ENCODE data around the gene NPAS1. TPM values are rescaled to one million over a fixed set of nuclear protein-coding genes. Genes with fewer than 3 reads are reported as not detected.

Gene NPAS1
- total RNA-seq = 1 to 10 TPM in 6 of 7 donors, under 1 TPM in 1; 0.85 to 5.3 (median 1.6) TPM
- 1 to 10 TPM; 2.1 to 6.3 (median 3.9) TPM for polyA plus RNA-seq
- long read RNA-seq, donor 1, partial matches to known transcripts = 73 of 73 reads
- long read RNA-seq, donor 1, other reads (novel, unspliced or antisense) = 0 of 73 reads
- long read RNA-seq, donor 2, partial matches to known transcripts = 63 of 63 reads
- long read RNA-seq, donor 2, other reads (novel, unspliced or antisense) = 0 of 63 reads

- no peak for DNase-seq
- Histone ChIP-seq H3K4me3 (peak within 1 kb of the TSS in 4 of 8 donors; percentile 1 to 60 (median 26)), H3K27ac (no peak within 1 kb of the TSS), H3K9me3 (no peaks in the 10 kb centered on the region), H3K27me3 (replicated peaks in 1 of 7) (peaks cover 10 to 68% (median 59%) of the 10 kb centered on the region in 7 donors), H3K4me1 (peaks cover 11 to 45% (median 33%) of the 10 kb centered on the region in 6 donors), H3K36me3 (no peaks in the 10 kb centered on the region)
- TF ChIP-seq POLR2A (IDR thresholded peaks at IDR 0.05) (no peak), POLR2AphosphoS5 (IDR thresholded peaks at IDR 0.05) (no peak), CTCF (IDR thresholded peaks at IDR 0.05 in 8 of 11, conservative IDR thresholded peaks at IDR 0.05 in 3 of 11) (no peak)
- WGBS, 5 donors = 2 to 8% (median 3%) methylated on average over 6 to 58 of the region's 58 CpGs
- intact Hi-C loops (cut with DNase I; ENCODE audit: low total_unique reads) = no loop called here
Observed at GRCh38 chr19:47019431-47020041, at the start of gene NPAS1. TSS of gene NPAS1 (plus strand) at chr19:47019837. CDS start at chr19:47021048, 1,211 bp downstream.

GRCh38 chr19:46970815-46971214 lies 48.8 kb upstream of the NPAS1 start:
- H3K4me1 ChIP-seq = peaks cover 22 to 85% (median 48%) of the 10 kb centered on the region in 6 donors
- peak overlapping the region in 1 of 8 donors; percentile 48 for H3K27ac ChIP-seq
- TF ChIP-seq POLR2AphosphoS5 (IDR thresholded peaks at IDR 0.05) (no peak), CTCF (IDR thresholded peaks at IDR 0.05 in 8 of 11, conservative IDR thresholded peaks at IDR 0.05 in 3 of 11) (no peak), POLR2A (IDR thresholded peaks at IDR 0.05) (no peak)
- H3K4me3 ChIP-seq = no peak overlapping the region
- H3K27me3 ChIP-seq (replicated peaks in 1 of 7) = no peaks in the 10 kb centered on the region
- peaks cover 0 to 60% (median 0%) of the 10 kb centered on the region in 6 donors for H3K36me3 ChIP-seq
- H3K9me3 ChIP-seq = no peaks in the 10 kb centered on the region
- 80 to 95% (median 91%) methylated on average over 9 of the region's 9 CpGs for WGBS, 5 donors
- no peak for DNase-seq
- intact Hi-C loops (cut with DNase I; ENCODE audit: low total_unique reads) = no loop called here

GRCh38 chr19:46972311-46972710 lies 47.3 kb upstream of the NPAS1 start:
- intact Hi-C loops (cut with DNase I; ENCODE audit: low total_unique reads) = no loop called here
- Histone ChIP-seq H3K4me3 (no peak overlapping the region), H3K27ac (peak overlapping the region in 6 of 8 donors; percentile 28 to 63 (median 49)), H3K27me3 (replicated peaks in 1 of 7) (no peaks in the 10 kb centered on the region), H3K4me1 (peaks cover 32 to 88% (median 53%) of the 10 kb centered on the region in 6 donors), H3K36me3 (peaks cover 0 to 50% (median 0%) of the 10 kb centered on the region in 6 donors), H3K9me3 (no peaks in the 10 kb centered on the region)
- no peak for DNase-seq
- no peak for TF ChIP-seq POLR2A (IDR thresholded peaks at IDR 0.05)
- peak in 2 of 3 donors; percentile 20 to 53 for TF ChIP-seq POLR2AphosphoS5 (IDR thresholded peaks at IDR 0.05)
- WGBS, 5 donors = 62 to 79% (median 74%) methylated on average over 7 of the region's 7 CpGs

- no peak for DNase-seq
- no peaks in the 10 kb centered on the region for H3K27me3 ChIP-seq (replicated peaks in 1 of 7)
- no peaks in the 10 kb centered on the region for H3K9me3 ChIP-seq
- H3K4me3 ChIP-seq = no peak overlapping the region
- whole genome bisulfite sequencing, 5 donors = 90 to 100% (median 94%) methylated on average over 4 of the region's 4 CpGs
- peaks cover 29 to 86% (median 46%) of the 10 kb centered on the region in 6 donors for H3K4me1 ChIP-seq
- peaks cover 0 to 47% (median 0%) of the 10 kb centered on the region in 6 donors for H3K36me3 ChIP-seq
- H3K27ac ChIP-seq = peak overlapping the region in 4 of 8 donors; percentile 69 to 77 (median 73)
- intact Hi-C loops (cut with DNase I; ENCODE audit: low total_unique reads) = no loop called here
- no peak for TF ChIP-seq POLR2A (IDR thresholded peaks at IDR 0.05)
Observed at GRCh38 chr19:46974181-46974580, 45.5 kb upstream of the NPAS1 start.
